ENCODE measurements around the gene OR5V1.
"Not testable (repeated sequence)": the region's sequence is repeated elsewhere in the genome, so short reads cannot be mapped to it uniquely, and the experiment has no call there.

The OR5V1 gene

DNA sequence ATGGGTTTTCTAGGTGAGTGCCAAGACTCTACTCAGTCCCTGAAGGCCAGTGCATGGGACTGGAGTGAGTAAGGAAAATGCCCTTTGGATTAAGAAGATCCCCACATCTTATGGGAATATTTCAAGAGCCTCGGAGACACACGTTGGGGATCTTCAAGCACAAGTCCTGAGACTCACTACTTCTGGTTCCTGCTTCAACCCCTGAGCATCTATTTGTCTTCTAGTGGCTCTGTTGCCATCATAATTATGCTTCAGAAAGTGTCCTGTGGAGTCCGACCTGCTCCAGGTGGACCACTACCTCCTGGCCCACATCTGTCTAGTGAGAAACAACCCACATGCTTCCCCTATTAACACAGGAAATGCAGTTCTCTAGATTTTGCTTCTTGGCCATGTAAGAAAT is at the start of gene OR5V1:
Gene OR5V1 (minus strand): TSS at position 101 of the 400 bp plus-strand sequence. CDS start 12,670 bp downstream, outside the sequence.
- DNase-seq, result no peak

DNA sequence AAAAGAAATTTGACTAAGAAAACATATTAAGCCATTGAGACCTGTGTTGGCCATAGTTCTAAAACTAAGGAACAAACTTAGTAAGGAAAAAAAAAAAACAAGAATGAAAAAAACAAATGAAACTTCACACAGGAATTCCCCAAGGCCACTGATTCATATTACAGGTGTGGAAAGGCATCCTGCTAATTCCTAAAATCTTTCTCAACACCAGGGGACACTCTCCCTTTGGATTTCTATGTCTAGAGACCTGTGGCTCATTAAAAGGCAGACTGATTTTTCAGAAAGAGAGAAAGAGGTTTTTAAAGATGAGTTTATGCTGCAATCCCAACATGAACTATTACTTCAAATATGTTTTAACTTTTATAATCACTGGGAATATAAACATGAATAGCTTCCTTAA is 45.9 kb upstream of the OR5V1 start, which contains the start of gene OR12D1:
Gene OR12D1 (plus strand): TSS at position 341 of the 400 bp plus-strand sequence.
- DNase-seq, result no peak

DNA sequence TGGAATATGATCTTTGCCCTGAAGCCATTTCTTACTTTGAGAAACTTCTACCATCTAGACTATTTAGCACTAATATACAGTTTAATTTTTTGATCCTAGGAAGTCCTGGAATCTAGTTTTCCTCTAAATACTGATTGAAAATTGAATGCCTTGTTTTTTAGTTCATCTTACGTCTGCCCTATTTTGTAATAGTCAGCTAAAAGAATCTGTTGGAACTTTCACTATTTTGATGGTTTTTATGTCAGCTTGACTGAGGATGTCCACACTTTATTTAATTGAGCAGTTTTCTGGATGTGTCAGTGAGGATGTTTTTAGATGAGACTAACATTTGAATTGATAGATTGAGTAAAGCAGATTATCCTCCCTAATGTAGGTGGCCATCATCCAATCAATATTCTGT is 35.1 kb upstream of the OR5V1 start:
- no peak for DNase-seq

DNA sequence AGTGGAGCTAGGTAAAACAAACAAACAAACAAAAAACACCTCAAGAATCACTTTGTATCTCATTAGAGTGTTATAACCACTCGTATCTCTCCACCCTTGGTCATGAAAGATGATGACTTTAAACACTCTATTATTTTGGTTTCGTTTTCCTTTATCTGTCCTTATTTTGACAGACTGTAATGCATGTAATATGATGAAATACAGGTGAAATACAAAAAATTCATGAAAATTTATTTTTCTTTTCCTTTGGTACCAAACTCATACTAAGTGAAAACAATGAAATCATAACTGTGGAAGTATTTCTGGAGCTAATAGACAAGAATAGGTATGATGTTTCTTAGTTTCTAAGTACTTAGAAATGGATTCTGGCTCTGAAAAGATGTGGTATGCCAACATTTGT is 30.9 kb upstream of the OR5V1 start:
- no peak for DNase-seq

DNA sequence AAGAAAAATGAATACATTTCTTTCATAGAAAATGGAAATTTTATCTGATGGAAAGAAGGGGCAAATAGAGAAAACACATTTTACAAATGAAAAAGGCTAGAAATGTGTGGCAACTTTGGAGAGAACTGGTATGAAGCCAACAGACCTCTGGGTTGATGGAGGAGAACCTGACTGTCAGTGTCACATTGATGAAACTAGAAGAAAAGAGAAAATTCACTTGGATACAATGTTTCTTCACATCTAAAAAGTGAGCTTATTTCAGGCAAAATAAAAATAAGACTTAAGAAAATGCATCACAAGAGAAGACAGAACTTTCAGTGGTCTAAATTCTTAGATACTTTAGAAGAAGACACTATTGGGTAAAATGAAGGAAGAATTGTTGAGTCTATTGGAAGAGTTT is 26.7 kb upstream of the OR5V1 start, which contains the start of gene OR12D2:
Gene OR12D2 (plus strand): TSS at position 301 of the 400 bp plus-strand sequence. CDS start 1,069 bp downstream, outside the sequence.
- no peak for DNase-seq

DNA sequence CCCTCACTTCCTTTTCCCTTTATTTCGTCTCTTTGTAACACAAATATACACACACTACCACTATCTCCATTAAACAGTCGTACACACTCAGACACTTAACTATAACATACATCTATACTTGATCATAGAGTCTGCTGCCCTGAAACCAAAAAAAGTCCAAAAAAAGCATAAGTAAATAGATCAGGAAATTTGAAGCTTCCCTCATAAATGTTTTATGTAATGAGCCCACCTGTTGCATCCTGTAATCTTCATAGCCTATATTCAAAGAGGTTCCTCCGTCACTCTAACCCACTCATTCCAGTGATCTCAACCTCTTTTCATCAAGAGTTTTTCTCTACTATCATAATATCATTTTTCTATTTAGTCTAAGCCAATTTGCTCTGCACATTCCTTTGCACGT is 19.9 kb upstream of the OR5V1 start:
- DNase-seq, result no peak

DNA sequence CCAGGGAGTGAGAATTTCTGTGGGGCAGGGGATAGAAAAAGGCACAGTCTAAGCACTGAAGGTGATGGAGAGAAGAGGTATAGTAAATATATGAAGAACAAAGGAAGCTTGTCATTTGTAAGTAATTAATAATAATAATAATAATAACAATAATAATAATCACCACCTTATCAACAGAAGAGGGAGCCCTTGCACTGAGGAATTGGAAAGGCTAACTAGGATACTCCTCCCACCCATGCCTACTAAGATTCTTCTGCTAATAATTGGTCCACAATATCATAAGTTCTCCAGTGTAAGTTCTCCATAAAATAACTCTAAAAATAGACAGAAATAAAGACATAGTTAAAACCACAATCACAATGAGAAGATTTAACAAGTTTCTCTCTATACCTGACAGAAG is 7.3 kb upstream of the OR5V1 start:
- no peak for DNase-seq

DNA sequence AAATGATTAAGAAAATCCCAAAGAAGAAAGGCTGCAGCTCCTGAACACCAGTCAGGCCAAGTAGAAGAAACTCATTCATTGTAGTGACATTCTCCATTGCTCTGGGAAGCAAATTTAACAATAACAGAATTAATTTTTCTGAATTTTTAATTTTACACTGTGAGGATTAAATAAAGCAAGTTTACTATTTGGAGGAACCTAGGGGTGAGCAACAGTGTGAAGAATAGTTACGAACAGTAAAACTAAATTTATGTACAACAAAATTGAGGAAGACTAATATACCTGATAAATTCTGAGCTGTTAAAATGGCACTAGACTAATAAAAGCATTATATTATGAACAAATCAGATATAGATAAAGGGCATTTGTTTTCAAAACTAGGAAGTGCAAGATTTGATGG is 6.5 kb upstream of the OR5V1 start, which contains the start of gene OR12D3:
Gene OR12D3 (minus strand): TSS at position 101 of the 400 bp plus-strand sequence. CDS start 4 bp downstream, at position 97.
- DNase-seq, result no peak

DNA sequence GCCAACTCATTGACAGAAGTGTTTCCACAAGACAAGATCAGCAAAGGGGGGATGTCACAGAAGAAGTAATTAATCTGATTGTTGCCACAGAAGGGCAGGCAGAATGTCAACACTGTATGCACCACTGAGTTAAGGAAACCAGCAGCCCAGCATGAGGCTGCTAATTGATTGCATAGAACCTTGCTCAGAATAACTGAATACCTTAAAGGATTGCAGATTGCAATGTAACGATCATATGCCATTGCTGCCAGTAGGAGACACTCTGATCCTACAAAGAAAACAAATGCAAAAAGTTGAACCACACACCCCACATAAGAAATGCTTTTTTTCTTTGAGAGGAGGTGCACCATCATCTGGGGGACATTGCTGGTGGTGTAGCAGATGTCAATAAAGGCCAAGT is 13.1 kb downstream of the OR5V1 start:
- DNase-seq, result no peak

DNA sequence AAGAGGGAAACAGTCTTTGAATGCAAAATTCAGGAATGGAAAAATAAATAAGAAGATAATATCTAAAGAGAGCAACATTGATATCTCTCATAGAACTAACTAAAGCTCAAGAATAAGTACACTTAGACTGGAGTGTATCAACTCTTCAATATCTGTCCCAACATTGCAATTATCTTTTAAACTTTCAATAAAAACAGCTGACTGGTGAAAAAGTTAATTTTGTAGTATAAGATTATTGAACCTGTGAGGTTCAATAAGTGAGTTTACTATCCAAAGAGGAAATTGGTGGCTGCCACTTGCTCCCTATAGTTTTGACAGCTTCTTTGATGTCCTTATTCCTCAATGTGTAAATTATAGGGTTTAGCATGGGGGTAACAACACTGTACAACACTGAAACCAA is 13.7 kb downstream of the OR5V1 start:
- no peak for DNase-seq

DNA sequence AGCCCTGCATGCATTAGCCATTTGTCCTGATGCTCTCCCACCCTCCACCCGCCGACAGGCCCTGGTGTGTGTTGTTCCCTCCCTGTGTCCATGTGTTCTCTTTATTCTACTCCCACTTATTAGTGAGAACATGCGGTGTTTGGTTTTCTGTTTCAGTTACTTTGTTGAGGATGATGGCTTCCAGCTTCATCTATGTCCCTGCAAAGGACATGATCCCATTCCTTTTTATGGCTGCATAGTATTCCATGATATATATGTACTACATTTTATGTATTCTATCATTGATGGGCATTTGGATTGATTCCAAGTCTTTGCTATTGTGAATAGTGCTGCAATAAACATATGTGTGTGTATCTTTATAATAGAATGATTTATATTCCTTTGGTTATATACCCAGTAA is 19.3 kb downstream of the OR5V1 start:
- DNase-seq, result not testable (repeated sequence)

DNA sequence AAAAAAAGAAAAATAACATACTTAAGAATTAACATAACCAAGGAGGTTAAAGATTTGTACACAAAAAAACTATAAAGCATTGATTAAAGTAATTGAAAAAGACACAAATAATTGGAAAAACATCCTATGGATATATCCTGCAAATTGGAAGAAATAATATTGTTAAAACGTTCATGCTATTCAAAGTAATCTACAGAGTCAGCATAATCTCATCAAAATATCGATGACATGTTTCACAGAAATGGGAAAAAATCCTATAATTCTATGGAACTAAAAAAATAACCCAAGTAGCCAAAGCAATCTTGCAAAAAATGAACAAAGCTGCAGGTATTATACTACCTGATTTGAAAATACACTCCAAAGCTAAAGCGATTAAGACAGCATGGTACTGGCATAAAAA is 23.3 kb downstream of the OR5V1 start:
- no peak for DNase-seq

DNA sequence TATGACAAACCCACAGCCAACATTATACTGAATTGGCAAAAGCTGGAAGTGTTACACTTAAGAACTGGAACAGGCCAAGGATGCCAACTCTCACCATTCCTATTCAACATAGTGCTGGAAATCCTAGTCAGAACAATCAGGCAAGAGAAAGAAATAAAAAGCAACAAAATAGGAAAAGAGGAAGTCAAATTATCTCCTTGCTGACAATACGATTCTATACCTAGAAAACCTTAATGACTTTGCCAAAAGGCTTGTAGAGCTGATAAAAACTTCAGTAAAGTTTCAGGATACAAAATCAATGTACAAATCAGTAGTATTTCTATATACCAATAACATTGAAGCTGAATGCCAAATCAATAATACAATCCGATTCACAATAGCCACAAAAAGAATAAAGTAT is 32.4 kb downstream of the OR5V1 start:
- DNase-seq, result no peak

DNA sequence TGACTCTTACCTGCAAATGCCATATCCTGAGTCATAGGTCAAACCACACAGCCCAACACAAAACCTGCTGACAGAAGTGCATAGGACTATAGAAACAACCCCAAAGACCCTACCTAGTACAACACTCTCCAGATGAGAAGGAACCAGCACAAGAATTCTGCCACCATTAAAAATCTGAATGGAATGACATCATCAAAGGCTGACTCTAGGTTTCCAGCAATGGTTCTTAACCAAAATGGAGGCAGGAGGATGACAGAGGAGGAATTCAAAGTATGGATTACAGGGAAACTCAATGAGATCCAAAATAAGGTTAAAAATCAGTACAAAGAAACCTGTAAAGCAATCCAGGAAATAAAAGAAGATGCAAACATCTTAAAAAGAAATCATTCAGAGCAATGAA is 36.0 kb downstream of the OR5V1 start:
- no peak for DNase-seq

DNA sequence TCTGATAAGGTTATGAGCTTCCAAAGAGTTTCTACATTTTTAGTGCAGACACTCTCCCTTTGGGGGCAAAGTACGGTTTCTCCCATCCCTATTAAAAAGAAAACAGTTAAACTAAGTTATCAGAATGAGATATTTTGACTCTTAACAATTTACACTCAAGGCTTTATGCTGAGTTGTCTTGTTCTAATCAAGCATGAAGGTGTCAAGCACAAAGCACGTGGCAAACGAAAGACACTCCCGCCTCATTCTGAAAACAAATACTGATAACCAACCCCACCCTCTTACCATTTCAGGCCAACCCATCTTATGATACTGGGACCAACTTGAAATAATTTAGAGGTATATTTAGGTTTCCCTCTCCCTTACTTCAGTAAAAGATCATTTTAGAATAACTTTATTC is 42.9 kb downstream of the OR5V1 start:
- DNase-seq, result no peak

DNA sequence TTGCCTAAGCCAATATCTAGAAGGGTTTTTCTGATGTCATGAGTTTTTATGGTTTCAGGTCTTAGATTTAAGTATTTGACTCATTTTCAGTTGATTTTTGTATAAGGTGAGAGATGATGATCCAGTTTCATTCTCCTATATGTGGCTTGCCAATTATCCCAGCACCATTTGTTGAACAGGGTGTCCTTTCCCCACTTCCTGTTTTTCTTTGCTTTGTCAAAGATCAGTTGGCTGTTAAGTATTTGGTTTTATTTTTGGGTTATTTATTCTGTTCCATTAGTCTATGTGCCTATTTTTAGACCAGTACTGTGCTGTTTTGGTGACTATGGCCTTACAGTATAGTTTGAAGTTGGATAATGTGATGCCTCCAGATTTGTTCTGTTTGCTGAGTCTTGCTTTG is 45.3 kb downstream of the OR5V1 start:
- DNase-seq, result not testable (repeated sequence)

DNA sequence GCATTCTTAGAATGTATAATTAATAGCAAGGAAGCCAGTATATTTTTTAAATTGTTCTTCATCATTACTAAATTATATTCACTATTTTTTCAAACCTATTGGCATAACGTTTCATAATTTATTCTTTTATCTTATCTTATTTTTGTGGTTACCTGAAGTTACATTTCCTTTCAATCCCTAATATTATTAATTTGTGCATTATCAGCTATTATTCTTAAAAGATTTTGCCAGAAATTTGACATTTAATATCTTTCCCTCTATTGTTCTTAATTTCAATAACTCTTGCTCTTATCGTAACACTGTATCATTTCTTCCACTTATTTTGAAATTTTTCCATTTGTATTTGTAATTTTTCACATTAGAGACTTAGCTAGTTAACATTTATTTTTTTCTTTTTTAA is 48.7 kb downstream of the OR5V1 start:
- no peak for DNase-seq
